Peyer's patch (tissue), 4 donors: ENCODE data around the gene BANP. TPM values are rescaled to one million over a fixed set of nuclear protein-coding genes. Genes with fewer than 3 reads are reported as not detected.

Experiments
- DNase-seq, 3 donors: peaks; one replicate each; pipeline ENCODE4 v3.0.0-alpha.2; 2017 to 2019
- H3K27ac ChIP-seq, 4 donors: fragments of 200-600 bp; sonication (generic); one replicate each; pipeline ENCODE4 v1.5.1; 2016 to 2019
- H3K27me3 ChIP-seq, 2 donors: fragments of 200-600 bp; sonication (generic); one replicate each; pipeline ENCODE4 v1.5.1; 2019
- H3K36me3 ChIP-seq, 3 donors: fragments of 200-600 bp; sonication (generic); one replicate each; pipeline ENCODE4 v1.5.1; 2016 to 2019
- H3K4me1 ChIP-seq, 4 donors: fragments of 200-600 bp; sonication (generic); one replicate each; pipeline ENCODE4 v1.5.1; 2016 to 2019
- H3K4me3 ChIP-seq, 4 donors: fragments of 200-600 bp; sonication (generic); 1 replicate in 3 of 4; 2 replicates in 1 of 4; pipeline ENCODE4 v1.5.1; 2016 to 2019; ENCODE audit warnings: mild to moderate bottlenecking in 1 of 4
- H3K9me3 ChIP-seq, 4 donors: fragments of 200-600 bp; sonication (generic); one replicate each; pipeline ENCODE4 v1.5.1; 2016 to 2019; ENCODE audit warnings: mild to moderate bottlenecking in 1 of 4
- POLR2A ChIP-seq, 2 donors: fragments of 450-650 bp; IDR thresholded peaks; one replicate each; pipeline ENCODE4 v1.5.1; 2017; ENCODE audit warnings: antibody characterized with exemption in 2 of 2, mild to moderate bottlenecking in 2 of 2, moderate library complexity in 2 of 2
- total RNA-seq, 4 donors: library from RNA; depleted of rRNA; stranded (reverse); fragments of >200 nt; gene quantifications; one replicate each; pipeline ENCODE4 v1.1.0, GENCODE V29; 2016
- TF ChIP-seq, protein P1 (sequence below), 6 experiments: fragments of 450-650 bp in 4 of 6; fragments of 200-600 bp in 2 of 6; sonication (generic) in 1 of 6; IDR thresholded peaks; one replicate each; pipeline ENCODE4 v1.5.1; 2017 to 2019; ENCODE audit warnings: antibody characterized with exemption in 6 of 6, mild to moderate bottlenecking in 3 of 6, moderate library complexity in 1 of 6

The BANP gene
- total RNA-seq, 4 donors from 2014 or later: 27.6 to 113 (median 42.7) TPM

DNA sequence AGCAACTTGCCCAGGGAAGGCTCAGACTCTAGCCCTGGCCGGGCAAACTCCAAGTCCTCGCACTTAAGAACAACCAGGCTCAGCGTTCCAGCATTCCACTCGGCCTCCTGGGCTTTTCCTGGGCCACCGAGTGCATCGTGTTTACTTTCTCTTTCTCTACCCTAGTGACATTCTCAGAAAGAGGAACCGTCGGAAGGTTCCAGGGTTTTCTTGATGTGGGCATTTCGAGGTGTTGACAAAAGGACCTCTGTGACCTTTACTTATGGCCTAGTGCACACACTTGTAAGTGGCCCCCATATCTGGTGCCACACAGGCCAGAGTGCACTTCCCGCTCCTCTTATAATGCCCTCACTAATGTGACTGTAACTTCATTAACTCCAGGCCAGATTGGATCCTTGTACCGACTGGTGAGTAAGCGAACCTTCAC lies 3.1 kb upstream of the BANP start:
- Histone ChIP-seq H3K27me3 (no peaks in the 10 kb centered on the region), H3K4me1 (peaks cover 0 to 33% (median 8%) of the 10 kb centered on the region in 4 donors), H3K36me3 (no peaks in the 10 kb centered on the region), H3K4me3 (no peak overlapping the region), H3K27ac (peak overlapping the region; percentile 25 to 70 (median 34)), H3K9me3 (no peaks in the 10 kb centered on the region)
- TF ChIP-seq, protein P1, sequence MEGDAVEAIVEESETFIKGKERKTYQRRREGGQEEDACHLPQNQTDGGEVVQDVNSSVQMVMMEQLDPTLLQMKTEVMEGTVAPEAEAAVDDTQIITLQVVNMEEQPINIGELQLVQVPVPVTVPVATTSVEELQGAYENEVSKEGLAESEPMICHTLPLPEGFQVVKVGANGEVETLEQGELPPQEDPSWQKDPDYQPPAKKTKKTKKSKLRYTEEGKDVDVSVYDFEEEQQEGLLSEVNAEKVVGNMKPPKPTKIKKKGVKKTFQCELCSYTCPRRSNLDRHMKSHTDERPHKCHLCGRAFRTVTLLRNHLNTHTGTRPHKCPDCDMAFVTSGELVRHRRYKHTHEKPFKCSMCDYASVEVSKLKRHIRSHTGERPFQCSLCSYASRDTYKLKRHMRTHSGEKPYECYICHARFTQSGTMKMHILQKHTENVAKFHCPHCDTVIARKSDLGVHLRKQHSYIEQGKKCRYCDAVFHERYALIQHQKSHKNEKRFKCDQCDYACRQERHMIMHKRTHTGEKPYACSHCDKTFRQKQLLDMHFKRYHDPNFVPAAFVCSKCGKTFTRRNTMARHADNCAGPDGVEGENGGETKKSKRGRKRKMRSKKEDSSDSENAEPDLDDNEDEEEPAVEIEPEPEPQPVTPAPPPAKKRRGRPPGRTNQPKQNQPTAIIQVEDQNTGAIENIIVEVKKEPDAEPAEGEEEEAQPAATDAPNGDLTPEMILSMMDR (IDR thresholded peaks at IDR 0.05): no peak
- TF ChIP-seq POLR2A (IDR thresholded peaks at IDR 0.05): no peak
- peak in 1 of 3 donors; percentile 38 for DNase-seq

DNA sequence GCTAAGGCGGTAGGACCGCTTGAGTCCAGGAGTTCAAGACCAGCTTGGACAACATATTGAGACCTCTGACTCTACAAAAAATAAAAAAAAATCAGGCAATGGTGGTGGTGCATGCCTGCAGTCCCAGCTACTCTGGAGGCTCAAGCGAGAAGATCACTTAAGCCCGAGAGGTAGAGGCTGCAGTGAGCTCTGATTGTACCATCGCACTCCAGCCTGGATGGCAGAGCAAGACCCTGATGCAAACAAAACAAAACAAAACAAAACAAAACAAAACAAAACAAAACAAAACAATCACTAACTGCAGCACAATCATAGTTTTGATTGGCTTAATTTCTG lies 2.5 kb upstream of the BANP start:
- H3K4me3 ChIP-seq: no peak overlapping the region
- no peak for DNase-seq
- TF ChIP-seq, protein P1 (IDR thresholded peaks at IDR 0.05): no peak
- no peak for TF ChIP-seq POLR2A (IDR thresholded peaks at IDR 0.05)
- H3K27ac ChIP-seq: peak overlapping the region in 3 of 4 donors; percentile 25 to 43 (median 25)
- no peaks in the 10 kb centered on the region for H3K36me3 ChIP-seq
- no peaks in the 10 kb centered on the region for H3K9me3 ChIP-seq
- no peaks in the 10 kb centered on the region for H3K27me3 ChIP-seq
- peaks cover 0 to 38% (median 9%) of the 10 kb centered on the region in 4 donors for H3K4me1 ChIP-seq

DNA sequence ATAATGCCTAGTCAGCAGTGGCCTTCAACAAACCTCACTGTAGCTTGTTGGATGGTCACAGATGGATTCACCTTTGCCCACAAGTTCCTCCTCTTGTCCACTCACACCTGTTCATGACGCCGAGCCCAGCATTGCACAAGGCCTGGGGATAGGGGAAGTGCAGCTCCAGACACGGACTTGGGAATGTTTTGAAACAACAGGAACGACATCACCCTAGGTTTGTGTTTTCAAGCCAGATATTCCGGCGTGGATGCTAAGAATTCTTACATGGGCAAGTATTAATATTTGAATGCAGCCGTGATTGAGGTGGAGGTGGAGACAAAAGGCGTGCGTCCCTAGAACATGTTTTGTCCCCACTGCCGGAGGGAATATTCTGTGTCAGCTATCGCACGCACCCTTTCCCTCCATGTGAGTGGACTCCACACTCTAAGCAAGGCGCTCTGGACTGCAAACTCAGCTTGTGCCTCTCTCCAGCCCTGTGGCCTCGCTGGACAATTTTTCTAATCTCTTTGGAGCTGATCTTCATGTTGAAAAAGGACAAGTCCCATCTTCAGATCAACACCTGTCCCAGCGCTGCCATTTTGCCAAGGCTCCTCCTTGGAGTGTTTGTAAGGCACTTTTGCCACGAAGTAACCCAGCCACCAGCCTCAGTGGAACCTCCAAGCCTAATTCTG lies 2.0 kb upstream of the BANP start:
- Histone ChIP-seq H3K36me3 (no peaks in the 10 kb centered on the region), H3K9me3 (no peaks in the 10 kb centered on the region), H3K27me3 (no peaks in the 10 kb centered on the region), H3K4me3 (no peak overlapping the region), H3K27ac (no peak overlapping the region), H3K4me1 (peaks cover 0 to 39% (median 9%) of the 10 kb centered on the region in 4 donors)
- TF ChIP-seq, protein P1 (IDR thresholded peaks at IDR 0.05): no peak
- TF ChIP-seq POLR2A (IDR thresholded peaks at IDR 0.05): no peak
- DNase-seq: peak in 2 of 3 donors; percentile 68 to 69

DNA sequence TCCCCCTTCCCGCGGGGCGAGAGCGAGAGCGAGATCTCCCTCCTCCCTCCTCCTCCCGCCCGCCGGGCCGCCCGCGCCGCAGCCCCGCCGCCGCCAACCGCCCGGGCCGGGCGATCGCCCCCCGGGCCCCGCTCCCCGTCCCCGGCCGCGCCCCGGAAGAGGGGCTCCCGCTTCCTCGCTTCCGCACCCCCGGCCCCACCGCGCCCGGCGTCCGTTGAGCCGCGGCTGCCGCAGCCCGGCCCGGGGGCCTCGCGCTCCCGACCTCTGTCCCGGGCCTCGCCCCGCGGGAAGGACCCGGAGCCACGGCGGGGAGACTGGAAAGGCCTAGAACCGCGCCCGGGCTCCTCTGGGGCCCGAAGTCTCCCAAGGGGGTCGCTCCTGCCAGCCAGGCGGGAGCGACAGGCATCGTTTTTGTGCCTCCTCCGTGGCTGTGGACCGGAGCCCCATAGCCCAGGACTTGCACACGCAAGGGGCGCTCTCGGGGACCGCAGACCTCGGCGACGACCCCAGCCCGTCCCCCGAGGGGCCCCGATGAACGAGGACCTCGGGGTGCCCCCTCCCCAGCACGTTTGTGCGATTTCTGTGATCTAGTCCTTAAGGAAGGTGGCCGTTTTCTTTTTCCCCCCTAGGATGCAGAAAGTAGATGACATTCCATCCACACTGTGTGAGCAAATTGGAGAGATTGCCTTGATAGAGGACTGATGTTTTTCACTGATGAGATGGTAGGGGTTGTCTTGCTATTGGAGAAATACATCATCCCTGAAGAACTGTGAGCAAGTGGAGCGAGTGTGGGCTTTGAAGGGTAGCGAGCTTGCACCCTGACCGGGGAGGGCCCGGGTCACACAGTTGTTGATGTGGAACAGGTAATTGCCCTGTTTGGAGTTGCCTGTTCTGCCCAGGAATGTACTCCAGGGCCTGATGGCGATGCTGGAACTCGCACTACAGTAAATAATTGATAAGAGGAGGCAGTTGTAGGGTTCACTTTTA lies 611 bp downstream of the BANP start:
- peak in 1 of 3 donors; percentile 61 for DNase-seq
- Histone ChIP-seq H3K4me1 (peaks cover 0 to 47% (median 21%) of the 10 kb centered on the region in 4 donors), H3K27me3 (no peaks in the 10 kb centered on the region), H3K36me3 (no peaks in the 10 kb centered on the region), H3K27ac (peak overlapping the region; percentile 96 to 98 (median 98)), H3K4me3 (peak overlapping the region; percentile 86 to 99 (median 98)), H3K9me3 (no peaks in the 10 kb centered on the region)
- peak; percentile 11 to 46 for TF ChIP-seq POLR2A (IDR thresholded peaks at IDR 0.05)
- TF ChIP-seq, protein P1 (IDR thresholded peaks at IDR 0.05): no peak

DNA sequence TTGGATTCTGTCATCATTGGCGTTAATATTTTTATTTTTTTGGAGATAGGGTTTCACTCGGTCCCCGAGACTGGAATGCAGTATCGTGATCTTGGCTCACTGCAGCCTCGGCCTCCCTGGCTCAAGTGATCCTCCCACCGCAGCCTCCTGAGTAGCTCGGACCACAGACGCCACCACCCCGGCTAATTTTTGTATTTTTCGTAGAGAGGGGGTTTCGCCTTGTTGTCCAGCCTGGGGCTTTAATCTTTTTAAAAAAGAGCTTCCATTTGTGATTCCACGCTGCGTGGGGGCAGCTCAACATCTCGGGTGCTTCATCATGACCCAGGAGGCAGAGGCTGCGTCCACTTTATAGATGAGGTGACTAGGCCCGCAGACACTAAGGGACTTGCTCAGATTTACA lies 1.5 kb downstream of the BANP start:
- H3K4me3 ChIP-seq: no peak overlapping the region

More for the DNA sequence above, 1.5 kb downstream of the BANP start:
- Histone ChIP-seq H3K36me3 (peaks cover 0 to 5% (median 0%) of the 10 kb centered on the region in 3 donors), H3K27ac (peak overlapping the region in 3 of 4 donors; percentile 96 to 98 (median 98)), H3K9me3 (no peaks in the 10 kb centered on the region), H3K27me3 (no peaks in the 10 kb centered on the region), H3K4me1 (peaks cover 0 to 51% (median 24%) of the 10 kb centered on the region in 4 donors)
- no peak for TF ChIP-seq POLR2A (IDR thresholded peaks at IDR 0.05)
- TF ChIP-seq, protein P1 (IDR thresholded peaks at IDR 0.05): no peak
- DNase-seq: no peak
